HEK293T (cell line): ENCODE measurements around the gene TBX5.

ENCODE experiments used
- BHLHE40 ChIP-seq: fragments of 450-650 bp; IDR thresholded peaks from 2 replicates; pipeline ENCODE4 v1.6.1; 2016; ENCODE audit warnings: mild to moderate bottlenecking, moderate library complexity, borderline replicate concordance
- CTBP1 ChIP-seq: fragments of 450-650 bp; IDR thresholded peaks from 2 replicates; pipeline ENCODE4 v1.6.1; 2016; ENCODE audit warnings: borderline replicate concordance
- ELF4 ChIP-seq: fragments of 450-650 bp; IDR thresholded peaks from 2 replicates; pipeline ENCODE4 v1.6.1; 2017; ENCODE audit warnings: antibody characterized with exemption
- FOXA1 ChIP-seq: fragments of 450-650 bp; IDR thresholded peaks from 2 replicates; pipeline ENCODE4 v1.6.1; 2016; ENCODE audit warnings: mild to moderate bottlenecking
- FOXK2 ChIP-seq: fragments of 450-650 bp; IDR thresholded peaks from 2 replicates; pipeline ENCODE4 v1.6.1; 2016; ENCODE audit warnings: mild to moderate bottlenecking
- FOXM1 ChIP-seq: fragments of 450-650 bp; IDR thresholded peaks from 2 replicates; pipeline ENCODE4 v1.6.1; 2017; ENCODE audit warnings: mild to moderate bottlenecking, borderline replicate concordance
- HDGF ChIP-seq: fragments of 450-650 bp; IDR thresholded peaks from 2 replicates; pipeline ENCODE4 v1.6.1; 2017; ENCODE audit warnings: antibody characterized with exemption, borderline replicate concordance
- SUZ12 ChIP-seq: fragments of 450-650 bp; IDR thresholded peaks from 2 replicates; pipeline ENCODE4 v1.6.1; 2016; ENCODE audit warnings: mild to moderate bottlenecking
- TARDBP ChIP-seq: fragments of 450-650 bp; IDR thresholded peaks from 2 replicates; pipeline ENCODE4 v1.6.1; 2016
- TF ChIP-seq, protein P1 (sequence below): fragments of 450-650 bp; IDR thresholded peaks from 2 replicates; pipeline ENCODE4 v1.6.1; 2016

DNA sequence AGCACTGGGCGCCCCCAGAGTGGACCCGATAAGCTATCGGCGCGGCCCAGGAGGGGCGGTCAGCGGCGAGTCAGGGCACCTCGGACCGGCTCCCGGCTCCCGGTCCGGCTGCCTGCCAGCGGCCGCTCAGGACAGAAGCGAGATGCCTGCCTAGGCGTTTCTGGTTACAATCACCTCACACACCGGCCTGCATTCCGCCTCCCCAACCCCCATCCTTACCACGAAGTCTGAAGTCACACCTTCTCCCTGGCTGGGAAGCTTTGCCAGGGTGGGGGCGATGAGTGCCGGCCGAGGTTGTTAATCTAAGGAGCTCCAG is 42.6 kb upstream of the TBX5 start:
- no peak for TF ChIP-seq TARDBP
- TF ChIP-seq HDGF: no peak
- no peak for TF ChIP-seq FOXM1
- TF ChIP-seq, protein P1, sequence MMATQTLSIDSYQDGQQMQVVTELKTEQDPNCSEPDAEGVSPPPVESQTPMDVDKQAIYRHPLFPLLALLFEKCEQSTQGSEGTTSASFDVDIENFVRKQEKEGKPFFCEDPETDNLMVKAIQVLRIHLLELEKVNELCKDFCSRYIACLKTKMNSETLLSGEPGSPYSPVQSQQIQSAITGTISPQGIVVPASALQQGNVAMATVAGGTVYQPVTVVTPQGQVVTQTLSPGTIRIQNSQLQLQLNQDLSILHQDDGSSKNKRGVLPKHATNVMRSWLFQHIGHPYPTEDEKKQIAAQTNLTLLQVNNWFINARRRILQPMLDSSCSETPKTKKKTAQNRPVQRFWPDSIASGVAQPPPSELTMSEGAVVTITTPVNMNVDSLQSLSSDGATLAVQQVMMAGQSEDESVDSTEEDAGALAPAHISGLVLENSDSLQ: no peak
- no peak for TF ChIP-seq FOXK2
- TF ChIP-seq FOXA1: no peak
- no peak for TF ChIP-seq SUZ12
- no peak for TF ChIP-seq CTBP1
- no peak for TF ChIP-seq BHLHE40
- TF ChIP-seq ELF4: no peak
